ENCODE results near the gene SPN.
"Not testable (repeated sequence)": the region's sequence is repeated elsewhere in the genome, so short reads cannot be mapped to it uniquely, and the experiment has no call there.

The SPN gene

DNA sequence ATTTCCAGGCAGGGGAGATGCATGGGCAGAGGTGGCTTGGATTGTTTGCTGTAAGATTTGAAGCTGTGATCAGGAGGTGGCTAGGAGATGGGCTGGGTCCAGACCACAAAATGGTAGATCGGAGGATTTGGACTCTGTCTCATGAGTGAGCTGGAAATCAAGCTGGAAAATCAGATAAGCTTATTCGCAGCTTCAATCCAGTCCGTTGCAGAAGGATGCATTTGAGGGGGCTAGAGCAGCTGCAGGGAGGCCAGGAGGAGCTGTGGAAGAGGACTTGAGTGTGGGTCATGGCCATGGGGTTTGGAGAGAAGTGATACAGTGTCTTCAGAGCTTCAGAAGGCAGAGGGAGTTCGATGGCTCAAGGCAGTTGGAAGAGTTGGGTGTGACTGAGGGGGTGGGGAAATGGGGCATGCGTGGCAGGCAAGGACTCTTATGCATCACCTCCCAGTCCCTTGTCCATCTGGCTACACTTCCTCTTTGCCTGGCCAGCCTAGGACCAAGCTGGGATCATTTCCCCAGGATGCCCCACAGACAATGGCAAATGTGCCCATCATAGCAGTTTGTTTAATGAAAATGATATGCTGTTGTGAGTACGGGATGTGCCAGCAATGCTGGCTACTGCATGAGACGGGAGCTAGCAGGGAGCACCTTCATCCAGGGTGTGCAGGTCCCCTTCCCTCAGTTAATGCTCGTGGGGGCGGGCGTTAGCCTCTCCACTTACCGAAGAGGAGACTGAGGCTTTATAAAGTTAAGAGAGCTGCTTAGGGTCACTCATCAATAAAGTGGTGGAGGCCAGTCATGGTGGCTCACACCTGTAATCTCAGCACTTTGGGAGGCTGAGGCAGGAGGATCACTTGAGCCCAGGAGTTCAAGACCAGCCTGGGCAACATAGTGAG, 36.5 kb downstream of the SPN start:
- FAIRE-seq (no peak), DNase-seq (ENCODE audit: low spot score) (no peak)

DNA sequence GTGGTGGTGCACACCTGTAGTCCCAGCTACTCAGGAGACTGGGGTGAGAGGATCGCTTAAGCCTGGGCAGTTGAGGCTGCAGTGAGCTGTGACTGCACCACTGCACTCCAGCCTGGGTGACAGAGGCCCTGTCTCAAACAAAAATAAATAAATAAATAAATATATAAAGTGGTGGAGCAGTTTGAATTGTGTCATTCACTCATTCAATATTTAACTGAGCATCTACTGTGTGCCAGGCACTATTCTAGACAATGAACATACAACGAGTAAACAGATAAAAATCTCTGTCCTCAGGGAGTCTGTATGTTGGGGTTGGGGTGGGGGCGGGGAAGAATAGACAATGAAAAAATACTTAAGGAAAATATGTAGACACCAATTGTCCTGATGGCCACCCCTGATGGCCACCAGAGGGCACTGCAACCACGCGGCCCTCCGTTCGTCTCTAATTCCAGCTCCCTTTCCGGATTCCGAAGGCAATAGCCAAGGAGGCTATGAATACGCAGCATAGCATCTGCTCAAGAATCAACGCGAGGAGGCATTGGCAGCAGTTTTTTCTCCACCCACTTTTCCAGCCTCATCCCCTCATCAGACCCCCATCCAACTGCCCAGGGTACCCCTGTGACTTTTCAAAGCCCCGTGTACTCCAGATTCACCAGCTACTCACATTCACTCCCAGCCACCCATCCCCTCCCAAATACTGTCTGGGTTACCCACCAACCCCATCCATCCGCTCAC, 37.4 kb downstream of the SPN start:
- DNase-seq (ENCODE audit: low spot score) (peak; percentile 84), FAIRE-seq (no peak)

DNA sequence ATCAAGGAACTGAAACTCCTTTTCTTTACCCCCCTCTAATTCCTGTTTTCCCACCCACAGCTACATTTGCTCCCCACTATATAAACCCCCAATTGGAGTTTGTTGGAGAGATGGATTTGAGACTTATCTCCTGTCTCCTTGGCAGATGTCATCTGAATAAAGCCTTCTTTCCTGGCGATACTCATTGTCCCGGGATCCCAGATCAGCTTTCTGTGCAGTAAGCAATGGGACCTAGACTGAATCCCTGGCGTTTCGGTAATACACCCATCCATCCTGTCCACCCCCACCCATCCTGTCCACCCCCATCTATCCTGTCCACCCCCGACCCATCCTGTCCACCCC, 38.1 kb downstream of the SPN start:
- no peak for DNase-seq (ENCODE audit: low spot score)
- no peak for FAIRE-seq

DNA sequence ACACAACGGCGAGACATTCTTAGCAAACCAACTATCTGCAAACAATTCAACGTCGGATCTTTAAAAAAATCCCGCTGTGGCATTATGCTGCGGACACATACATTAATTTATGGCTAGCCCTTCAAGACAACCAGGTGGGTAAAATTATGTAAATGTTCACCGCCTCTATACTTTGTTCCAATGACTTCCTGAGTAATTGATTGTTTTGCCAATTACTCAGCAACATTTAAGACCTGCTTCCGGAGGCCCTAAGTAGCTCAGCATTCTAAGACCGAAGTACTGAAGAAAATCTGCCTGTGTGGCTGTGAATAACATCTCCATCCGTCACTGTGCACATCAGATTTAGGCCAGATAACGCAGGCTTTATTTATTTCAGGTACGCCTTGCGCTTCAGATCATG, 39.2 kb downstream of the SPN start:
- no peak for DNase-seq (ENCODE audit: low spot score)
- no peak for FAIRE-seq

DNA sequence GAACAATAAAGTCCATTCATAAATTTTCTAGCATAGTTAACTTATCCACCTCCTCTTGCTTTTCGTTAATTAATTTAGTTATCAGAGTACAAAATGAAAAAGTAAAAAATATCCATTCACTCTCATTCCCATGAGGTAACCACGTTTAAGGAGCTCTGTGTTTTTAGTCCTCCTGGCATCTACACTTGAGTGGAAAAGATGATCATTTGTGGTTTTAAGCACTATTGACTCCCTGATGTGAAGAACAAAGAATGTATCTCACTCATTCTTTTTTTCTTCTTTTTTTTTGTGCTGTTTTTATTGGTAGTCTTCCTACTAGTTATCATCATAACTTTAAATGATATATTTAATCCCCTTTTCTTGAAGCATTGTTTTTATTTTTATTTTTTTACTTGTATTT, 42.0 kb downstream of the SPN start:
- no peak for DNase-seq (ENCODE audit: low spot score)
- FAIRE-seq, result no peak

DNA sequence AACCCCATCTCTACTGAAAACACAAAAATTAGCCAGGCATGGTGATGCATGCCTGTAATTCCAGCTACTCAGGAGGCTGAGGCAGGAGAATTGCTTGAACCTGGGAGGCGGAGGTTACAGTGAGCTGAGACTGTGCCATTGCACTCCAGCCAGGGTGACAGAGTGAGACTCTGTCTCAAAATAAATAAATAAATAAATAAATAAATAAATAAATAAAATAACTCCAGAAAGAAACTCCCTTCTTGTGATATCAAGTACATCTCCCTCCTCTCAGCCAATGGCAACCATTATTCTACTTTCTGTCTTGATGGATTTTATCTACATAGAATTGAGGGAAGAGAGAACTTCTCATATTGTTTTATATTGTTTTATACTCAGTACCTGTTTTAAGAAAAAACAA, 44.1 kb downstream of the SPN start:
- FAIRE-seq; DNase-seq (ENCODE audit: low spot score): not testable (repeated sequence)

DNA sequence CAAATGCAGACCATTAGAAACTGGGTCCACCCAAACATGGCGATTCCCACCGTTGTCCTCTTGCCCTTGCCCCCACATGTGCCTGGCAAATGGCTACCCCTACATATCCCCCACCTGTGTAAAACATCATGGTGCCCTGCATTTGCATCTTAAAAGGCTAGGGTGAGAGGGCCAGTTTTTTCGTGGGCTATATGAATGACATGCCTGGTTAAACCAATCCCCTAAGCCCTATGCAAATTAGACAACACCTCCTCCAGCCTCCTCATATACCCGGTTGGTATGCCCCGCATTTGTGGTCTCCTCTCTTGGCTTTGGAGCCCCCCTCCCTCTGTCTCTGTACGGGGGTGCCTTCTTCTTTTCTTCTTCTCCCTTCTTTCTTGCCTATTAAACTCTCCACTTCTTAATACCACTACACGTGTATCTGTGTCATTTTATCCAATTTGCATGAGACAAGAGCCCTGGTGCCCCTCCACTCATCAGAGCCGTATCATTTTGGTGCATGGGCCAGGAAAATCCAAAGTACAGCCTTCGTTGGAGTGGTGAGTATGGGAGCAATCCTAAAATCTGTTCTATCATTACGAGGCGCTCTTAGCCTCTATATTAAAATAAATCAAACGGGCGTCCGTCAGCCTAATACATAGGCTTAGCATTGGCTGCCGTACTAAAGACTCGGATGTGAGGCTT, 46.0 kb downstream of the SPN start:
- FAIRE-seq (no peak), DNase-seq (ENCODE audit: low spot score) (no peak)

DNA sequence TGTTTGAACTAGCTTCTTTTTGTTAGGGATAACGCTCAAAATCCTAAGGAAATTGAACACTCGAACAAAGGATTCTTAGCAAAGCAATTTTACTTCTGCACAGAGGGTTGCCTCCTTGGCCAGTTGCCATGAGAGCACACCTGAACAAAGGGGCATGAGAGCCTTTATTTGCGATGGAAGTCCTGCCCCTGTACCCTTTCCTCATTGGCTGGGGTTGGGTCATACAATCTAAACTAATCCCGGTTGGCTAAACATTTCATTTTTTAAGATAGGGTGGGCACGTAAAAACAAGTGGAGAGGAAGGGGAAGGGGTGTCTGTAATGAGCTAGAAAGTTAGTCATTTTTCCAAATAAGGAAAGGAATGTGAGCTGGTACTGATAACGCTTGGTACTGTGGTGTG, 46.6 kb downstream of the SPN start:
- not testable (repeated sequence) for DNase-seq (ENCODE audit: low spot score)

DNA sequence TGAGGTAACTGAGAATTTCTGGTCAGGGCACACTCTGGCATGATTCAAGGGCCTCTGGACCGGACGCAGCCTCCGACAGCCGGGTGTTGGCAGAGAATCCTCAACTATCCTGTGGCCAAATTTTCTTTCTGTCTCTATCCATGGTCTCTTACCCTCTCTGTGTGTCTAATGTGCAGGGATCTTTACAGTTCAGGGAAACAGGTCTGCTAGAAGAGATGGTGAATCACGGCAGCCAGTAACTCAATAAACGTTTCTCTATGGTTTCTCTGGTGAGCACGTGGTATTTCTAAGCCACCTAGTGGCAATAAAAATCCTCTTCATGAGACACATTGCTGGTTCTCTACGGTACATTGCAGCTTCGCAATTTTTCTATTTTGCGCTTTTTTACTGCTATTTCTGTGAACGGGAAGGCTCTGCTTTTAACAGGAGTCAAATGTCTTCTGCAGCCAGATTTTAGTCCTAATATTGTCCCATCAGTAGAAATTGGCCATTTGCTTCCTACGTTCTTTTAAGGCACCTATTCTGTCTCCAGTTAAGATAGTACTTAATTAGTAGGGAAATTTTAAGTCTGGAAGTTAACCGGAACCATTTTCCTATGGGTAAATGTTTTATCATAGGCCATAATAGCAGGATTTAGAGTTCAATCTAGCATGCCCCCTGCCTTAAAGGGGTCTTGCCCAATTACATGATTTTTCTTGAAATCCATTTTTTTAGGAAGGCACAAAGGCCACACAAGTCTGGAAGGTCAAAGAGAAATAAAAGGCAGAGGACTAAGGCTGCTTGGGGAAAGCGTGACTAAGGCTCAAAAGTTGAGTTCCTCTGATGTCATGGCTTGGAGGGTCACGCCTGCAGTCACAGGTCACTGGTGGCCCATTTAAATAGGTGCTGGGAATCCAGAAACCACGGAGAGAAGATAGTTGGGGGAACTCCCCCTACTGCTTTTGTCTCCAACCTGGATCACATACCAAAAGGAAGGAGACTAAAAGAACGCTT, 47.5 kb downstream of the SPN start:
- FAIRE-seq, result no peak
- peak; percentile 50 for DNase-seq (ENCODE audit: low spot score)

More for the DNA sequence above, 46.6 kb downstream of the SPN start:
- FAIRE-seq, result not testable (repeated sequence)

DNA sequence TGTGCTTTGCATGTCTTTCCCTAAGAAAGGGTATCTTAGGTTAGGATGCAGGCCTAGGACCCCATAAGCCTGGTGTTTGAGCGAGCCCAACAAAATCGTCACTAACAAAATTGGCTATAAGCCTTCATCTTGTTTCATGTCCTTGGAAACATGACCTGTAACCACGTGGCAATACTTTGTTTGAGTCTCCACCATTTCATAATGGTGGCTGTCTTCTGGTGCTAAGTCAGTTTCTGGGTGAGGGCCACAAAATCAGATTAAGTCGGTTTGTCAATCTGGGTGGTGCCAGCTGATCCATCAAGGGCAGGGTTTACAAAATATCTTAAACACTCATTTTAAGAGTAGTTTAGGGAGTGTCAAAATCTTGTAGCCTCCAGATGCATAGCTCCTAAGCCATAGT, 49.8 kb downstream of the SPN start:
- DNase-seq (ENCODE audit: low spot score), result no peak
- no peak for FAIRE-seq

DNA sequence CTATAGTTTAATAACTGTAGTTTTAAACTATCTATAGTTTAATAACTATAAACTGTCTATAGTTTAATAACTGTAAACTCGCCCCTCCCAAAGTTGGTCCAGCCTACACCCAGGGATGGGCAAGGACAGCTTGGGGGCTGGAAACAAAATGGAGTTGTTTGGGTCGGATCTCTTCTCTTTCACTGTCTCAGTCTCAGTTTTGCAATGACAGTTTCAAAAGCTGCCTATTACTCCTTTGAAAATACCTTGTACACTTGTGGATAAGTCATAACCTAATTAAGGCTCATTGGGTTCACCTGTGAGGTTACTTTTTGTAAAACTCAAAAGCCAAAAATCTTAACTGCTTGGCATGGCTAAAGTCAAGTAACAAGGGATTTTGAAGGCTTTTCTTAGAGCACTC, 51.3 kb downstream of the SPN start:
- no peak for FAIRE-seq
- no peak for DNase-seq (ENCODE audit: low spot score)

DNA sequence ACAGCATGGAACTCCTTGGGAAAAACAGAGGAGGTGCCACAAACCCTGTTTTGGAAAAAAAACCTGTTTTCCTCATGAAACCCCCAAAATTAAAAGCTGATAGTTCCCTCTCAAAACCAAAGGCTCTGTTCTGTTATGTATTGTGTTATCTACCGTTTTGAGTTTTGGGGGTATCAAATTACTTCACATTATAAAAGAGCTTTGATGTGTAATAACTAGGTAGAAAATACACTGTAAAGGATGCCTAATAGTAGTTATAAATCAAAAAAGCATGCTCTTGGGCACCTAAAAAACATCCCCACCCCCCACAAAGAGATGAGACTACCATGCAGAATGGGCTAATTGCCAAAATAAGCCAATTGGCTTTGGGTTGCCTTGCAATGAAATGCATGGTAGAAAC, 51.9 kb downstream of the SPN start:
- FAIRE-seq, result no peak

DNA sequence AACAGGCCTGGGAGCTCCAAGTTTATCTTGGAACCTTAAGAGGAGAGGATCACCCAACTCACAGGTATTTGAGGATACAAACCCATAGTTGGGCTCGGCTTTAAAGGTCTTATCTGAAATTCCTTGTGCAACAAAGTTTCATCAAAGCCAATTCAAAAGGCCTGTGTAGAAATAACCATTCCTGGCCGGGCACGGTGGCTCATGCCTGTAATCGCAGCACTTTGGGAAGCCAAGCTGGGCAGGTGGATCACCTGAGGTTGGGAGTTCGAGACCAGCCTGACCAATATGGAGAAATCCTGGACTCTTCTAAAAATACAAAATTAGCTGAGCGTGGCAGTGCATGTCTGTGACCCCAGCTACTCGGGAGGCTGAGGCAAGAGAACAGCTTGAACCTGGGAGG, 54.1 kb downstream of the SPN start:
- DNase-seq (ENCODE audit: low spot score), result no peak
- no peak for FAIRE-seq

More for the DNA sequence above, 51.9 kb downstream of the SPN start:
- DNase-seq (ENCODE audit: low spot score), result no peak

DNA sequence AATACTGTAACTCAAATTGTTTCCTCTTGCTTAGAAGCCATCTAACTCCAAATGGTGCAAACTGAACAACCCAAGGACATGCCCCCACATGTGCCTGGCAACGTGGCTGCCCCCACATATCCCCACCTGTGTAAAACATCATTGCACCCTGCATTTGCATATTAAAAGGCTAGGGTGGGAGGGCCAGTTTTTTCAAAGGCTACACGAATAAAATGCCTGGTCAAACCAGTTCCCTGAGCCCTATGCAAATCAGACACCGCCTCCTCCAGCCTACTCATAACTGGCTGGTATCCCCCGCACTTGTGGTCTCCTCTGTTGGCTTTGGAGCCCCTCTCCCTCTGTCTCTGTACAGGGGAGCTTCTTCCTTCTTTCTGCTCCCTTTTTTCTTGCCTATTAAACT, 56.0 kb downstream of the SPN start:
- FAIRE-seq (no peak), DNase-seq (ENCODE audit: low spot score) (no peak)

Measured in urothelium cell line (cell line).